Naive B cell (primary cell): ENCODE data around the gene GGT5. TPM values are rescaled to one million over a fixed set of nuclear protein-coding genes. Genes with fewer than 3 reads are reported as not detected.
"Not testable (repeated sequence)": the region's sequence is repeated elsewhere in the genome, so short reads cannot be mapped to it uniquely, and the experiment has no call there.

Experiments used
- ATAC-seq, 2 donors: fragments of 150-1000 bp; cut with Tn5 transposase; 2 replicates each; pipeline ENCODE4 v1.10.0; 2021; ENCODE audit warnings: low read depth in 2 of 2, mild to moderate bottlenecking in 2 of 2, moderate library complexity in 2 of 2
- DNase-seq: peaks from one replicate; pipeline ENCODE4 v3.0.0; 2022
- H3K27ac Mint-ChIP-seq, 6 donors: one replicate each; pipeline ENCODE4 v1.8.0; 2020 to 2022; ENCODE audit warnings: mild to moderate bottlenecking in 6 of 6, mixed read lengths in 6 of 6, moderate library complexity in 5 of 6, inconsistent platforms in 2 of 6
- H3K27me3 Mint-ChIP-seq, 3 donors: one replicate each; pipeline ENCODE4 v1.8.0; 2021 to 2022; ENCODE audit warnings: mixed read lengths in 3 of 3, mild to moderate bottlenecking in 1 of 3
- H3K36me3 Mint-ChIP-seq, 2 donors: one replicate each; pipeline ENCODE4 v1.8.0; 2020 to 2022; ENCODE audit warnings: mixed read lengths in 2 of 2, inconsistent platforms in 1 of 2, mild to moderate bottlenecking in 1 of 2
- H3K4me1 Mint-ChIP-seq, 3 donors: one replicate each; pipeline ENCODE4 v1.8.0; 2020 to 2022; ENCODE audit warnings: mixed read lengths in 3 of 3, inconsistent platforms in 1 of 3, mild to moderate bottlenecking in 1 of 3, moderate library complexity in 1 of 3
- H3K4me3 Mint-ChIP-seq, 8 donors: one replicate each; pipeline ENCODE4 v1.8.0; 2020 to 2022; ENCODE audit warnings: mild to moderate bottlenecking in 8 of 8, mixed read lengths in 8 of 8, moderate library complexity in 8 of 8, inconsistent platforms in 2 of 8
- H3K9me3 Mint-ChIP-seq, 7 donors: one replicate each; pipeline ENCODE4 v1.8.0; 2020 to 2022; ENCODE audit warnings: mixed read lengths in 7 of 7, mild to moderate bottlenecking in 5 of 7, inconsistent platforms in 2 of 7, moderate library complexity in 1 of 7
- polyA plus RNA-seq, 6 donors: library from polyadenylated mRNA; unstranded; fragments of 300-500 nt; fragmentation: Illumina TruSeq; gene quantifications; one replicate each; pipeline ENCODE4 v1.2.3, GENCODE V29; 2021; ENCODE audit warnings: low read depth in 6 of 6

The GGT5 gene
- polyA plus RNA-seq, 6 donors from 2014 or later = not detected

GRCh38 chr22:24274696-24275405 is 30.0 kb upstream of the GGT5 start:
- not testable (repeated sequence) for H3K36me3 Mint-ChIP-seq, ATAC-seq

GRCh38 chr22:24273906-24274305 is 29.0 kb upstream of the GGT5 start:
- H3K27me3 Mint-ChIP-seq, ATAC-seq, H3K9me3 Mint-ChIP-seq, DNase-seq, H3K36me3 Mint-ChIP-seq: not testable (repeated sequence)
- Mint-ChIP-seq H3K4me3 (peak overlapping the region in 1 of 8 donors; percentile 89), H3K27ac (peak overlapping the region in 3 of 6 donors; percentile 3 to 81 (median 30)), H3K4me1 (peaks cover 25 to 53% (median 48%) of the 10 kb centered on the region in 3 donors)

More at GRCh38 chr22:24274696-24275405, 30.0 kb upstream of the GGT5 start:
- H3K27me3 Mint-ChIP-seq, H3K9me3 Mint-ChIP-seq: not testable (repeated sequence)
- Mint-ChIP-seq H3K4me3 (peak overlapping the region; percentile 38 to 89 (median 66)), H3K4me1 (peaks cover 25 to 53% (median 48%) of the 10 kb centered on the region in 3 donors), H3K27ac (peak overlapping the region in 5 of 6 donors; percentile 4 to 97 (median 81))
- DNase-seq = peak; percentile 18

GRCh38 chr22:24273031-24273430 is 28.1 kb upstream of the GGT5 start:
- not testable (repeated sequence) for DNase-seq, H3K9me3 Mint-ChIP-seq, H3K27ac Mint-ChIP-seq

GRCh38 chr22:24271386-24271854 is 26.5 kb upstream of the GGT5 start:
- ATAC-seq = no peak
- peaks cover 21 to 53% (median 39%) of the 10 kb centered on the region in 3 donors for H3K4me1 Mint-ChIP-seq
- H3K27ac Mint-ChIP-seq = peak overlapping the region in 4 of 6 donors; percentile 59 to 87 (median 76)
- DNase-seq = no peak
- H3K36me3 Mint-ChIP-seq = no peaks in the 10 kb centered on the region
- H3K4me3 Mint-ChIP-seq = peak overlapping the region; percentile 74 to 94 (median 89)
- no peaks in the 10 kb centered on the region for H3K27me3 Mint-ChIP-seq
- no peaks in the 10 kb centered on the region for H3K9me3 Mint-ChIP-seq

More at GRCh38 chr22:24273031-24273430, 28.1 kb upstream of the GGT5 start:
- not testable (repeated sequence) for H3K27me3 Mint-ChIP-seq, ATAC-seq, H3K36me3 Mint-ChIP-seq
- peaks cover 25 to 53% (median 48%) of the 10 kb centered on the region in 3 donors for H3K4me1 Mint-ChIP-seq
- peak overlapping the region in 2 of 8 donors; percentile 24 to 89 for H3K4me3 Mint-ChIP-seq

- H3K4me3 Mint-ChIP-seq = peak within 1 kb of the TSS; percentile 85 to 94 (median 90)
- ATAC-seq (peak; percentile 87 to 88), DNase-seq (peak; percentile 93)
- H3K27me3 Mint-ChIP-seq = no peaks in the 10 kb centered on the region
- peaks cover 21 to 53% (median 34%) of the 10 kb centered on the region in 3 donors for H3K4me1 Mint-ChIP-seq
- no peaks in the 10 kb centered on the region for H3K9me3 Mint-ChIP-seq
- H3K36me3 Mint-ChIP-seq = no peaks in the 10 kb centered on the region
- peak within 1 kb of the TSS in 5 of 6 donors; percentile 69 to 90 (median 78) for H3K27ac Mint-ChIP-seq
These were observed 25.9 kb upstream of the GGT5 start, which contains the start of gene SPECC1L for GRCh38 chr22:24270556-24271385. Gene SPECC1L (plus strand): TSS chr22:24270831. CDS start chr22:24302232, 31,401 bp downstream.

- ATAC-seq, DNase-seq, H3K4me3 Mint-ChIP-seq, H3K9me3 Mint-ChIP-seq, H3K36me3 Mint-ChIP-seq, H3K27me3 Mint-ChIP-seq: not testable (repeated sequence)
- Mint-ChIP-seq H3K4me1 (peaks cover 4 to 39% (median 18%) of the 10 kb centered on the region in 3 donors), H3K27ac (peak overlapping the region in 1 of 6 donors; percentile 75)
These were observed 21.6 kb upstream of the GGT5 start for GRCh38 chr22:24266495-24266894.

GRCh38 chr22:24265734-24266133 is 20.9 kb upstream of the GGT5 start:
- no peak for DNase-seq
- H3K27me3 Mint-ChIP-seq = no peaks in the 10 kb centered on the region
- H3K4me1 Mint-ChIP-seq = peaks cover 3 to 38% (median 16%) of the 10 kb centered on the region in 3 donors
- H3K4me3 Mint-ChIP-seq = peak overlapping the region in 1 of 8 donors; percentile 15
- peak overlapping the region in 1 of 6 donors; percentile 16 for H3K27ac Mint-ChIP-seq
- no peaks in the 10 kb centered on the region for H3K36me3 Mint-ChIP-seq
- no peaks in the 10 kb centered on the region for H3K9me3 Mint-ChIP-seq
- no peak for ATAC-seq

- peaks cover 0 to 35% (median 16%) of the 10 kb centered on the region in 3 donors for H3K4me1 Mint-ChIP-seq
- not testable (repeated sequence) for H3K36me3 Mint-ChIP-seq
These were observed 19.5 kb upstream of the GGT5 start for GRCh38 chr22:24264329-24264896.

GRCh38 chr22:24263479-24263878 is 18.6 kb upstream of the GGT5 start:
- ATAC-seq, DNase-seq, H3K9me3 Mint-ChIP-seq, H3K27me3 Mint-ChIP-seq, H3K27ac Mint-ChIP-seq, H3K4me3 Mint-ChIP-seq, H3K36me3 Mint-ChIP-seq: not testable (repeated sequence)
- H3K4me1 Mint-ChIP-seq = peaks cover 0 to 35% (median 16%) of the 10 kb centered on the region in 3 donors

More at GRCh38 chr22:24264329-24264896, 19.5 kb upstream of the GGT5 start:
- H3K4me3 Mint-ChIP-seq = peak overlapping the region in 7 of 8 donors; percentile 54 to 82 (median 63)
- ATAC-seq, H3K9me3 Mint-ChIP-seq, DNase-seq, H3K27me3 Mint-ChIP-seq: not testable (repeated sequence)
- H3K27ac Mint-ChIP-seq = peak overlapping the region; percentile 18 to 91 (median 86)

- not testable (repeated sequence) for H3K9me3 Mint-ChIP-seq, H3K4me3 Mint-ChIP-seq, H3K36me3 Mint-ChIP-seq, DNase-seq, H3K27ac Mint-ChIP-seq, H3K27me3 Mint-ChIP-seq, ATAC-seq
- H3K4me1 Mint-ChIP-seq = peaks cover 0 to 35% (median 16%) of the 10 kb centered on the region in 3 donors
These were observed 17.4 kb upstream of the GGT5 start for GRCh38 chr22:24262185-24262749.

GRCh38 chr22:24259459-24259858 is 14.6 kb upstream of the GGT5 start:
- ATAC-seq = peak; percentile 35 to 58
- H3K27me3 Mint-ChIP-seq, H3K36me3 Mint-ChIP-seq: not testable (repeated sequence)

GRCh38 chr22:24256736-24257135 is 11.9 kb upstream of the GGT5 start:
- H3K27me3 Mint-ChIP-seq, DNase-seq, H3K4me3 Mint-ChIP-seq, H3K27ac Mint-ChIP-seq, H3K4me1 Mint-ChIP-seq, H3K9me3 Mint-ChIP-seq, ATAC-seq, H3K36me3 Mint-ChIP-seq: not testable (repeated sequence)

More at GRCh38 chr22:24259459-24259858, 14.6 kb upstream of the GGT5 start:
- H3K9me3 Mint-ChIP-seq, H3K4me3 Mint-ChIP-seq, H3K27ac Mint-ChIP-seq: not testable (repeated sequence)
- peaks cover 0 to 14% (median 2%) of the 10 kb centered on the region in 3 donors for H3K4me1 Mint-ChIP-seq
- peak; percentile 66 for DNase-seq

- DNase-seq, H3K4me1 Mint-ChIP-seq, H3K36me3 Mint-ChIP-seq, H3K4me3 Mint-ChIP-seq, ATAC-seq, H3K27ac Mint-ChIP-seq, H3K27me3 Mint-ChIP-seq, H3K9me3 Mint-ChIP-seq: not testable (repeated sequence)
These were observed 11.3 kb upstream of the GGT5 start for GRCh38 chr22:24256136-24256535.
